SK-N-MC (cell line): ENCODE measurements around the gene KRT25.

Experiments used
- DNase-seq: peaks from one replicate; pipeline ENCODE4 v3.0.0-alpha.2; 2011; ENCODE audit warnings: low read depth, low spot score
- H3K27ac ChIP-seq: fragments of 200-600 bp; sonication (generic); 2 replicates; pipeline ENCODE4 v1.5.1; 2016; ENCODE audit warnings: mixed run types
- H3K36me3 ChIP-seq: fragments of 200-600 bp; sonication (generic); 2 replicates; pipeline ENCODE4 v1.6.1; 2017; ENCODE audit warnings: antibody characterized with exemption, low read length, mixed read lengths; ENCODE audit not compliant: insufficient read depth
- H3K4me3 ChIP-seq: fragments of 200-600 bp; sonication (generic); 2 replicates; pipeline ENCODE4 v1.5.1; 2016
- H3K9ac ChIP-seq: fragments of 200-600 bp; sonication (generic); 2 replicates; pipeline ENCODE4 v1.8.0; 2017; ENCODE audit warnings: mixed run types, mixed read lengths; ENCODE audit not compliant: insufficient read length
- H3K9me3 ChIP-seq: fragments of 200-600 bp; sonication (generic); 2 replicates; pipeline ENCODE4 v1.6.1; 2017; ENCODE audit warnings: low read depth, mild to moderate bottlenecking, antibody characterized with exemption, low read length, moderate library complexity, mixed read lengths
- EZH2 ChIP-seq: fragments of 200-600 bp; sonication (generic); IDR thresholded peaks from one replicate; pipeline ENCODE4 v1.6.1; 2017; ENCODE audit warnings: antibody characterized with exemption
- FOXP2 ChIP-seq: optimal IDR thresholded peaks from 2 replicates; pipeline ENCODE3; 2011; ENCODE audit warnings: mild to moderate bottlenecking, moderate library complexity; ENCODE audit not compliant: insufficient read depth; ENCODE audit errors: extremely low read length, control extremely low read depth
- POLR2AphosphoS5 ChIP-seq: IDR thresholded peaks from 2 replicates; pipeline ENCODE4 v1.6.1; 2012; ENCODE audit warnings: mild to moderate bottlenecking, low read depth, low read length, borderline replicate concordance

Gene KRT25

DNA sequence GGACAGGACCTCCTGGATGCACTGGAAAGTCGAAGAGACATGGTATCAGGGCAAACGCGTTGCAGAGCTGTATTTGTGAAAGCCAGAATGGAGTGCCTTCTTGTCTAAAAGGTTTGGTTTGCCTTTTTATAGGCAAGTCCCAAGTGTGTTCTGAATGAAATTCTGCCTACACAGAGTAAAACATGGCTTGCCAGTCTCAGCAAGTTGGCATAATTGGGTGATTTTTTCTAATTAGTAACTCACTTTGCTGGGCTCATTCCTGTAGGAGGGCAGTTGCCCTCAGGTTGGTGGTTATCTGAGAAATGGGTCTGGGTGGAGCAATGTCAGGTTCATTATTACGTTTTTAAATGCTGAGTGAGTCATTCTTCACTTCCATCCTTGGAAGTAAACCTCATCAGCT is at the start of gene KRT25:
Gene KRT25 (minus strand): TSS at position 101 of the 400 bp plus-strand sequence. CDS start 60 bp downstream, at position 41.
- TF ChIP-seq POLR2AphosphoS5: no peak
- TF ChIP-seq EZH2: no peak
- TF ChIP-seq FOXP2: no peak
- Histone ChIP-seq H3K4me3 (no peak within 1 kb of the TSS), H3K9me3 (peaks cover 2% of the 10 kb centered on the region; the same call in 1 of the 2 replicates)

DNA sequence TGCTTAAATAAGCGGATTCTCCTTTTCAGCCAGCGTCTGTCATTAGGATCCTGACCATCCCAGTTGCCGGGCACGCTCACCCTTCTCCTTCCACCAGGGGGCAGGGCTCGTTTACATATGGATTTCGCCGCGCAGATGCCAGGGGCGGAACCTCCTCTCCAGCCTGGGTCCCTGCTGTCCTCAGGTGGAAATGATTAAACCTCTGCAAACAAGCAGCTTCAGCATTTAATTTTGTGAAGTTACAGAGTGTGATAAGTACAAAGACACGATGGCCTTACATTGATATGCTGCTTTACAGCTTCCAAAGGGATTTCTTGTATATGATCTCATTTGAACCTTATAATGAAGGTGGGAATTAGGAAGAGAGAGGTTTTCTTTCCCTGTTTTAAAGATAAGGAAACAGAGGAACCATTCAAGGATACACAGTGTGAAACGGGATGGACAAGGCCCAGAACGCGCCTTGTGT is 48.5 kb upstream of the KRT25 start:
- H3K27ac ChIP-seq: peak overlapping the region; percentile 91
- peak; percentile 77 for DNase-seq
- peaks cover 5% of the 10 kb centered on the region; the same call in 1 of the 2 replicates for H3K9me3 ChIP-seq
- peak overlapping the region; percentile 16 for H3K4me3 ChIP-seq
- TF ChIP-seq EZH2 (no peak), POLR2AphosphoS5 (no peak; the same call in 1 of the 2 replicates), FOXP2 (peak; percentile 24)
- H3K36me3 ChIP-seq: peaks cover 3% of the 10 kb centered on the region; the same call in 1 of the 2 replicates
- H3K9ac ChIP-seq: peak overlapping the region; percentile 55

More for the DNA sequence above, at the start of gene KRT25:
- DNase-seq: no peak
- Histone ChIP-seq H3K36me3 (no peaks in the 10 kb centered on the region), H3K27ac (no peak within 1 kb of the TSS), H3K9ac (no peak within 1 kb of the TSS)

DNA sequence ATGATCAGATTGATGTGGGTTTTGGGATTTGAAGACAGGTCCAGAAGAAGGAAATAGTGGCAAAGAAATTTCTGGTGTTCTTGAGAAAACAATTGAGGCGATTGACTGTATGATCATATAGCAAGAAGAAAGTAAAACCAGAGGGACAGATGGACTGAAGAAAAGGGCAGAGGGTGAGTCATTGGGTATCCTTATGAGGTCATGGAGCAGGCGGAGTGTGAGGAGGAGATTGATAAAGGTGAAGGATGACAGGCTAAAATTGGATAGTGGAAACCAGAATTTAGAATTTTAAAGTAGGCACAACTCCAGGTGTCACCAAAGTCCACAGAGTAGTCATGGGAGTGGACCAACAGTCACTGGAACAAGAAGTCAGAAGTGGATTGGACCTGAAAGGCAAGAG is 46.0 kb upstream of the KRT25 start:
- H3K4me3 ChIP-seq: no peak overlapping the region

DNA sequence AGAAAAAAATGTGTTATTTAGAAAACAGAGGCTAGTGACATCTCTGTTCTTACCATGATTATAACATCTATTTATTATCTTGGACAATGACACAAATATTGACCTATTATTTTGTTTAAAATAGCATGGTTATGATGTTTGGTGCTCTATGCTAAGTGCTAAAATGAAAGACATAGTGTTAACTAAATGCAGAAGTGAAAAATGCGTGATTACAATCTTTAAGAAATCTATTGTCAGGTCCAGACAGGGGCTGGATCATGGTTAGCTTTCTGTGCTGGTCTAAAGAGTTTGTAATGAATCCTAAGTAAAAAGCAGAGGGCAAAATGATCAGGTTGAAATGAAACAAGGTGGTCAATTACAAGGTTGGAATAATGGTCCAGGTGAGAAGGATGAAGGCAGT is 45.2 kb upstream of the KRT25 start:
- DNase-seq: no peak
- H3K36me3 ChIP-seq: peaks cover 3% of the 10 kb centered on the region; the same call in 1 of the 2 replicates
- no peak overlapping the region for H3K4me3 ChIP-seq
- no peak overlapping the region for H3K27ac ChIP-seq
- TF ChIP-seq POLR2AphosphoS5 (no peak), FOXP2 (no peak), EZH2 (no peak)
- peaks cover 5% of the 10 kb centered on the region; the same call in 1 of the 2 replicates for H3K9me3 ChIP-seq
- no peak overlapping the region for H3K9ac ChIP-seq

More for the DNA sequence above, 46.0 kb upstream of the KRT25 start:
- peaks cover 3% of the 10 kb centered on the region; the same call in 1 of the 2 replicates for H3K36me3 ChIP-seq
- no peak for TF ChIP-seq FOXP2
- no peak for TF ChIP-seq POLR2AphosphoS5
- TF ChIP-seq EZH2: no peak
- no peak overlapping the region for H3K27ac ChIP-seq
- peaks cover 5% of the 10 kb centered on the region; the same call in 1 of the 2 replicates for H3K9me3 ChIP-seq
- H3K9ac ChIP-seq: no peak overlapping the region
- no peak for DNase-seq

DNA sequence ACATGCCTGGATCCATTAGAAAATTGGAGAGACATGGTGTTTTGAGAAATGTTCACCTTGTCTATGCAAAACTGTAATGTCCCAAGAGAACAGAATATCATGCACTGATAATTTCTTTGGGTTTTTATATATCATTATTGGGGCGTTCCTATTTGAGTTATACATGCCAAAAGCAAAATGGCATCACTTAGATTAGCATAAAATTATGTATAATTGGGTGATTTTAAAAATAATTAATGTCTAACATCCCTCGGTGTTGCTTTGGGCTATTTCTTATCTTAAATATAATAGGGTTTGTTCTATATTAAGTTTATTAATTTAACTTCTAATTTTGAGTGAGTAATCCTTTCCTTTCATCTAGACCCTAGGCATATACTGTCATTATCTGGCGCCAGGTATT is 44.7 kb upstream of the KRT25 start, which contains the start of gene KRT28:
Gene KRT28 (minus strand): TSS at position 101 of the 400 bp plus-strand sequence. CDS start 66 bp downstream, at position 35.
- no peak for DNase-seq
- Histone ChIP-seq H3K9me3 (peaks cover under 1% of the 10 kb centered on the region; the same call in 1 of the 2 replicates), H3K27ac (no peak within 1 kb of the TSS), H3K36me3 (no peaks in the 10 kb centered on the region), H3K4me3 (no peak within 1 kb of the TSS), H3K9ac (no peak within 1 kb of the TSS)
- TF ChIP-seq EZH2: no peak
- no peak for TF ChIP-seq FOXP2

GRCh38 chr17:40796846-40797245 is 41.7 kb upstream of the KRT25 start:
- Histone ChIP-seq H3K4me3 (no peak overlapping the region), H3K9me3 (no peaks in the 10 kb centered on the region), H3K27ac (no peak overlapping the region), H3K9ac (no peak overlapping the region), H3K36me3 (no peaks in the 10 kb centered on the region)
- DNase-seq: no peak
- TF ChIP-seq POLR2AphosphoS5: no peak
- TF ChIP-seq FOXP2: no peak
- no peak for TF ChIP-seq EZH2

DNA sequence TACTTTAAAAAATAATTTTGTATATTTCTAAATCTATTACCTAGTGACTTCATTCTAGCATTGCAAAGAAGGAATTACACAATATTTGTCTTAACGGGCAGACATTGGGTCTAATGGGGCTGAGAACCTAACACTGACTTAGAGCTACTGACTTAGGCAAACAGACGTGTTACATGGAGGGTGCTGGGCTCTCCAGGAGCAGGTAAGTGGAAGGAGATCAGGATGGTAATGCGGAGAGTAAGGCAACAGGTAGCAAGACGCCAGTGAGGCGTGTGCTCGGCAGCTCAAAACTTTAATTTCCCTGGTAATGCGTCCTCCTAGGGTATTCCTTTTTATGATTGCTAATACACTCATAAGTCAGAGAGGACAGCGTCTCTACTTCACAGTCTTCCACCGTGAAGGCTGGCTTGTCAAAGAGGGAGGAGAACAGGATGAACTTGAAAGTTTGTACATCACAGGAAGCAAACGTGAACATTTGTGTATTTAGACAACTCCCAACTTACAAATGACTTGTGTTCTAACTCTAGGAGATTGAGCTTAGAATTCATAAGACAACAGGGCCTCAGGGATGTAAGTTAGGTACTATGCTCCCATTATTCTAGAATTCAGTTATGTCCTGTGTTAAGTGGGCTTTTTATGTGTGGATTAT is 40.0 kb upstream of the KRT25 start:
- no peak for DNase-seq
- H3K36me3 ChIP-seq: no peaks in the 10 kb centered on the region
- no peak overlapping the region for H3K4me3 ChIP-seq
- H3K9ac ChIP-seq: no peak overlapping the region
- H3K9me3 ChIP-seq: no peaks in the 10 kb centered on the region
- H3K27ac ChIP-seq: no peak overlapping the region
- TF ChIP-seq FOXP2: no peak
- no peak for TF ChIP-seq POLR2AphosphoS5
- no peak for TF ChIP-seq EZH2

DNA sequence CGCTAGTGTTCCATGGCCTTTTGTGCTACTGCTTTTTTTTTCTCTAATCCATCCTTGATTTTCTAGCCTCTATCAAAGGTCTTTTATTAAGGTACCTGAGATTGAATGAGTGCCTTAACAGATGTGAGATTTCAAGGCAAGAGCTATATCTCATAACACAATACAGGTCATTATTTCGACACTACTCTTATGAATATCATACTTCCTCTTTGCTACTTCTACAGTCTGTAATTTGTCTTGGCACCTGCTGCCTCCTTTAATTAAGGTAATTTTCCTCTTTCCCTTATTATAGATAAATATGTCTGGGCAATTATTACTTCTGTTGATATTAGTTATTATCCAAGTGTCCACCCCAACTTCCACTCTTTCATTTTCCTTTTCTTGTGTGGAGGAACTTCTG is 39.3 kb upstream of the KRT25 start:
- Histone ChIP-seq H3K36me3 (no peaks in the 10 kb centered on the region), H3K9ac (no peak overlapping the region), H3K9me3 (no peaks in the 10 kb centered on the region), H3K27ac (no peak overlapping the region), H3K4me3 (no peak overlapping the region)
- TF ChIP-seq POLR2AphosphoS5 (no peak), EZH2 (no peak), FOXP2 (no peak)
- DNase-seq: no peak
